Activated CD8-positive, alpha-beta memory T cell treated with anti-CD3 and anti-CD28 coated beads, Interleukin-2, amount 50 U/mL, for 48 hours (primary cell): ENCODE data around the gene MVB12B.
"Not testable (repeated sequence)": the region's sequence is repeated elsewhere in the genome, so short reads cannot be mapped to it uniquely, and the experiment has no call there.

ENCODE experiments used
- DNase-seq: peaks from one replicate; pipeline ENCODE4 v3.0.0-alpha.2; 2020

MVB12B gene

DNA sequence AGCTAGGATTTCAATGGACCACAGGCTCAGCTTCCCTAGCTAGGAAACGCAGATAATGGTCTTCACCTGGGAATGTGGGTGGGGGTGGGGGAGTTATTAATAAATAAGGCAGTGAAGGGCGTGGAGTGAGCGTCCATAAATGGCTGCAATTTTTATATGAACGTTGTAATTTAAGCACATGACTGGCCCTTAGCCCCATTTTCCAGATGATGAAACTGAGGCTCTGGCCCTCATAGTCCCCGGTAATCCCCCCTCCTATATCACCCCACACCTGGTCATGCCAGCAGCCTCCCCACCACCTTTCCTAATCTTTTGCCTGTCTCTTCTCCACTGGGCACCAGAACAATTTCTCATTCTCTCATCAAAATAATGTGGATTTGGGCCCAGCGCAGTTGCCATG lies 225.2 kb downstream of the MVB12B start:
- DNase-seq: no peak

DNA sequence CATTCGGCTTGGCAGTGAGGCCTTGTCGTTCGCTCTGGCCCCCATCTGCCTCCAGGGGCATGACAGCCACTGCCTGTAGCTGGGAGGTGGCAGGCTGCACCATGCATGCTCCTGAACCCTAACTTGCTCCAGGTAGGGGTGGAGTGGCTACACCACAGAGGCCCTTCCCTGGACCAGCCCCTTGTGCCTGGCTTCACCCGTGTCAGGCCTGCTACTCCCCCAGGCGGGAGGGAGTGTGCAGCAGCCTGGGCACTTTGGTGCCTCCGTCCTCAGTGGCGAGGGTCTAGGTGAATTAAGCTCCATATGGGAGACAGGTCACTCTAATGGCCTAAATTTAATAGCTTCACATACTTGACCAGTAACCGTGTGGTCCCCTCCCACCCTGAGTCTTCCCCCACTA lies 227.7 kb downstream of the MVB12B start:
- DNase-seq: no peak

DNA sequence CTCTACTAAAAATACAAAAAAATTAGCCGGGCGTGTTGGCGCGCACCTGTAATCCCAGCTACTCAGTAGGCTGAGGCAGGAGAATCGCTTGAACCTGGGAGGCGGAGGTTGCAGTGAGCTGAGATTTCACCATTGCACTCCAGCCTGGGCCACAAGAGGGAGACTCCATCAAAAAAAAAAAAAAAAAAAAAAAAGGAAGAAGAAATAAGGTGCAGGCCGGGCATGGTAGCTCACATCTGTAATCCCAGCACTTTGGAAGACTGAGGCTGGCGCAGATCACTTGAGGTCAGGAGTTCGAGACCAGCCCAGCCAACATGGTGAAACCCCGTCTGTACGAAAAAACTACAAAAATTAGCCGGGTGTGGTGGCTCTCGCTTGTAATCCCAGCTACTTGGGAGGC lies 228.8 kb downstream of the MVB12B start:
- DNase-seq: not testable (repeated sequence)
